DMS53 (cell line): ENCODE measurements around the gene KDM5C.
A peak's percentile ranks its signal among the peaks of the same experiment; 100 is the strongest.
"Not testable (repeated sequence)": the region's sequence is repeated elsewhere in the genome, so short reads cannot be mapped to it uniquely, and the experiment has no call there.

Source experiments
- DNase-seq: peaks from one replicate; lab custom pipeline; 2025; lab: John Stamatoyannopoulos, UW

The KDM5C gene

GRCh38 chrX:53190363-53190960, 34.5 kb downstream of the KDM5C start:
- DNase-seq = peak; percentile 13

DNA sequence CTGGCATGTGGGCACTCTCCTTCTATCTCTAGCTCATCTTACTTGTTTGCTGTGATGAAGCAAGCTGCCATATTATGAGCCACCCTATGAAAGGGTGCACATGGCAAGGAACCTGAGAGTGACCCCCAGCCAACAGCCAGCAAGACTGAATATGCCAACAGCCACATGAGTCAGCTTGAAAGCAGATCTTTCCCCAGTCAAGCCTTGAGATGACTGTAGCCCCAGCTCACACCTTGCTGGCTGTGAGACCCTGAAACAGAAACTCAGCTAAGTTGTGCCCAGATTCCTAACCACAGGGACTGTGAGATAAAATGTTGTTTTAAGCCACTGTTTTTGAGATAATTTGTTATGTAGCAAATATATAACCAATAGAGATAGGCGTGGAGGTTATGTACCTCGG, 36.2 kb downstream of the KDM5C start:
- DNase-seq = no peak

DNA sequence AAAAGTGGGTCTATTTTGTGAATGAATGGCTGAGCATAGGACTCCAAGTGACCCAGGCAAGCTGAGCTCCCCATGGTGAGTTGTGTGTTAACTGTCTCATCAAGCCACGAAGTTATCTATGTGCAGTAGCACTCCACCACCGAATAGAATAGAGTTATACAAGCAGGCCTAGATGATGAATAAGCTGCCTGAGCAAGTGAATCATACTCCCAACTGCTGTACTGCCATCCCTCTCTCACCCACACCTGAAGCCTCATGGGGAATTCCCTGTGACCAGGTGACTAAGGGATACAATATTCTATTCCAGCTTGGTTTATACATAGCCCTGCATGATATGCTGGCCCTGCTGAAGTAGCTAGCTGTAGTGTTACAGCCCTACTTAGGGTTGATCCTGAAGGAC, 38.7 kb downstream of the KDM5C start:
- peak; percentile 64 for DNase-seq

- no peak for DNase-seq
Measured at GRCh38 chrX:53184836-53185235, 40.2 kb downstream of the KDM5C start.

DNA sequence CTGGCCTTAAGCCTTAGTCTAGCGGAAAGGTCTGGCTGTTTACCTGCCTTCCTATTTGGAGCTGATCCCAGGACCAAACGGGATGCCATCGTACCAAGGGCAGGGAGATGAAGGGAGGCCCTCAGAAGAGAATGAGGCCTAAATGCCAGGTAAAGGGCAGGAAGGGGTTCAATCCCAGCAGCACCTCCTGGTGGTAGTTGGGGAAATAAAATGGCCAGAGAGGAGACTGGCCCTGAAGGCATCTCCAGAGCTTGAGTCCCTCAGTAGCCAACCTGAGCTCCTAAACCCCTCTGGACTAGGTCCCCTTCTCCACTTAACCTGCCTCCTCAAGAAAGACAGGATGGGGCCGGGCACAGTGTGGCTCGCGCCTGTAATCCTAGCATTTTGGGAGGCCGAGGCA, 53.7 kb downstream of the KDM5C start:
- DNase-seq = peak; percentile 7

DNA sequence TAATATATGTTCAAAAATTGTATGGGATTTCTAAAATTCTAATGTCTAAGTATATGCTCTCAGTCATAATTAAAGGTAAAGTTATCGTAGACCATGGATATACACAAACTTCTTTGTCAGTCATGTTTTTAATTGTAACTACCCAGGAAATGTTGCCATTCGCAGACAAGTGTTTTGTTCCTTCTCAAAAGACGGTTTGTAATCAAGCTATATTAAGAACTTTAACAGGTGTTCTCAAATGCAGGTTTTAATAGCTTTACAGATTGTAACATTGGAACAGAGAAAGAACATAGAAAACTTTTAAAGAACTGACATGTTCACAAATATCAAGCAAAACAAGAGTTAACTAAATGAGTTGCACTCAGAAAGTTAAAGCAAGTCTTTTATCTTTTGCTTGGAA, 58.9 kb downstream of the KDM5C start:
- DNase-seq = no peak

GRCh38 chrX:53164566-53164965, 60.4 kb downstream of the KDM5C start:
- not testable (repeated sequence) for DNase-seq

GRCh38 chrX:53163436-53163835, 61.6 kb downstream of the KDM5C start:
- no peak for DNase-seq

DNA sequence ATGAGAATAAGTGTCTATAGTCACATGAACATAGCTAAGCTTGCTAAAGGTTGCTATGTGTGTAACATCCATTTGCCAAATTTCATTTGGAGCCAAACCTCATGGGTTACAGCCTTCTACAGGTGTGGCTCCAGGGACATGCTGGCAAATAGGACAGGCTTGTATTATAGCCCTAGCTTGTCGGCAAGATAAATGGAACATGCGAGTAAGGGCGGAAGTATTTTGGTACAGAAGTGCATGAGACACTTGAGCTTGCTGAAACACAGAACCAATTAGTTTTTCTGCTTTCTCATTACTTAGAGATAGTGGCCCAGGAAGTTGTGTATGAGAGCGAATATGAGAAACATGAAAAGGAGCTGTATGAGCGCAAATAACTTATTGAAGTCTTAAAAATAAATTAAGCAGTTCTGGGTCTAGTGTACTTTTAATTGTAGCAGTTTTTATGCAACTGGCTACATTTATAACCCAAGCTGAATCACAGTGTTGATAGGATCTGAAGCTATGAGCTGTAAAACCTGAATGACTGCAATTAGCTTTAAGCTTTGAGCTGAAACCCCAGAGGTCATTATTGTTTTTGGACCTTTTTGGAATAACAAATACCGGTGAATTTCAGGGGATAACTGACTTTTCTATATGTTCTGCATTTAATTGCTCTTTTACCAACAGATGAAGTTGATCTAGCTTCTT, 64.6 kb downstream of the KDM5C start:
- no peak for DNase-seq

DNA sequence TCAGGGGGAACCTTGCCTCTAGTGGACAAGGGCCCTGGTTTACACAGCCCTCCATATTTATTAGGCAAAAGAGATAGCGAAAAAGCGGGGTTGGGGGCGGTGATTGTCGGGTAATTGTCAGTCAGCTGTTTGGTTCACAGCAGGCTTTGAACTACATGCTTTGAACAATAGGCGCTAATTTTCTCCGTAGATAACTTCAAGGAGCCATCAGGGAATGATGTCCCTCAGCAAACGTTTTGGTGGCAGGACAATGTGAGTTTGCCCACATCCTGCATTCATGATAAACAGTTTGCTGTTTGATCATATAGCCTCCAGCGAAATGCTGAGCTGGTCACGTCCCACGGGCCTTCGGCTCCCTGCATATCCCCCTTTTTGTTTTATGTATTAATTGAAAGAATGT, 65.8 kb downstream of the KDM5C start:
- no peak for DNase-seq

GRCh38 chrX:53156207-53156596, 68.8 kb downstream of the KDM5C start:
- DNase-seq = no peak

- no peak for DNase-seq
Measured at GRCh38 chrX:53155512-53156206, 69.3 kb downstream of the KDM5C start.

DNA sequence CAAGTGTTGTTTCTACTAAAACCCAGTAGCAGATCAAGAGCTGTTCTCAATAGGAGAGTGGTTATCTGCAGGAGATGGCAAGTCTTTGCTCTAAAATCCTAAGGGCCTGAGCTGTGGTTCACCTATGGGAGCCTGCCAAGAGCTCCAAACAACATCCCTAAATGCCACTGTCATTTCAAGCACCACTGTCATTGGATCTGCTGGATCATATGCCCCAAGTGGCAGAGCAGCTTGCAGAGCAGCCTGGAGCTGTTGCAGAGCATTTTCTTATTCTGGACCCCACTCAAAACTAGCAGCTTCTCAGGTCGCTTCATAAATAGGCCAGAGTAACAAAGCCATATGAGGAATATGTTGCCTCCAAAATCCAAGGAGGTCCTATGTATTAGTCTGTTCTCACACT, 71.4 kb downstream of the KDM5C start:
- no peak for DNase-seq
